Islet of Langerhans (tissue), 1 donor: Measurements from ENCODE around the gene PSMB2.

Experiments
- FAIRE-seq: peaks from one replicate; lab custom pipeline; 2011; peaks lifted over from hg19 to GRCh38; lab: Jason Lieb, UNC

The PSMB2 gene

GRCh38 chr1:35642471-35642955 lies 1.2 kb upstream of the PSMB2 start:
- no peak for FAIRE-seq

DNA sequence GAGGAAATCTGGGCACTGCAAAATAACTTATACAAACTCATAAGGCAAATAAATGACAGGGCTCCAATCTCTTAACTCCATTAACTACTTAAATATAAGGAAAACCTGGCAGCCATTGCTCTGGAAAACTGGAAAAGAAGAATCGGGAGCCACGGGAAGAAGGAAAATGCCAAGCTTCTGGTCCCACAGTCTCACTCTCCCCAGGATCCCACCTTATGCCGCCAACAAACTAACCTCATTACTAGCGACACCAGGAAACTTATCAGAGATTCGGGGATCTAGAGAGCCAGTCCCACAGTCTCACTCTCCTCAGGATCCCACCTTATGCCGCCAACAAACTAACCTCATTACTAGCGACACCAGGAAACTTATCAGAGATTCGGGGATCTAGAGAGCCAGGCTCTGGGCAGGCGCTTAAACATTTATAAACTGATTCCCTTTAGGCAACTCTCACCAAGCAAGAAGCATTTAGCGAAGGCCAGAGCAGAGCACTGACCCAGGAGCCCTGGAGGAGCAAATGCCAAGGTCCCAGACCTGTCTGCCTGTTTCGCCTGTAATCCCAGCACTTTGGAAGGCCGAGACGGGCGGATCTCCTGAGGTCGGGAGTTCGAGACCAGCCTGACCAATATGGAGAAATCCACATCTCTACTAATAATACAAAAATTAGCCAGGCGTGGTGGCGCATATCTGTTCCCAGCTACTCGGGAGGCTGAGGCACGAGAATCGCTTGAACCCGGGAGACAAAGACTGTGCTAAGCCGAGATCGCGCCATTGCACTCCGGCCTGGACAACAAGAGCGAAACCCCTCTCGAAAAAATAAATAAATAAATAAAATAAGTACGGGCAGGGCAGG lies 720 bp downstream of the PSMB2 start:
- FAIRE-seq: no peak

DNA sequence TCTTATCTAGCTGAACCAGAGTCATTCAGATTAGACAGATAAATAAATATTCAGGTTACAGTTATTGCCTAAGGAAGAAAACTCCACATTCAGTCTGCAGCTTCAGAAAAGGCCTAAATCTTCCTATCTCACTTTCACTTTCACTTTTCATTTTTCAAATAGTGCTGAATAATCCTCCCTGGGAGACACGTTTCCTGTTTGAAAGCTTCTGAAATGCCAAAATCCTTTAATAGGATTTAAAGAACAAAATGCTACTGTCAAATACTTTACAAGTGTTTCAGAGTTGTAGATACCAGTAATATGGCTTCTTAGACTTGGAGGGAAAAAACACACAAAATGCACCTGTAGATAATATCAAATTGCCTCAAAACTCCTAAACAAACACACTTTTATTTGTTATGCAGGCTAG lies 3.9 kb downstream of the PSMB2 start:
- no peak for FAIRE-seq

DNA sequence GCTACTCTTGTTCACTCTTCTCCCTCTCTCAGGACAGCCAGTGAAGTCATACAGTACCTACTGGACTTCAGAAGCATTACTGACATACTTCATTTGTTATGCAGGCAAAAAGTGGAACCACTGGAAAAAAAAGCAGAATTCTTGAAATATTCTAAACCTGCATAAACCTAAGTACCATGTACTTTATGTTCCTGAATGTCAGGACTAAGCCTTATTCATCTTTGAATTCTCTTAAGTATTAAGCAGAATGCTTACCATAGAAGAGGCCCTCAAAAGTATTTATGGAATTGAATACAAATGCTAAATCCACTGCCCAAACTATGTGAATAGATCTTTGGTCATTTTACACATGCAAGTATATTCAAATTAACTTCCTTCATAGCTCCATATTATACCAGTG lies 7.8 kb downstream of the PSMB2 start:
- FAIRE-seq: no peak

DNA sequence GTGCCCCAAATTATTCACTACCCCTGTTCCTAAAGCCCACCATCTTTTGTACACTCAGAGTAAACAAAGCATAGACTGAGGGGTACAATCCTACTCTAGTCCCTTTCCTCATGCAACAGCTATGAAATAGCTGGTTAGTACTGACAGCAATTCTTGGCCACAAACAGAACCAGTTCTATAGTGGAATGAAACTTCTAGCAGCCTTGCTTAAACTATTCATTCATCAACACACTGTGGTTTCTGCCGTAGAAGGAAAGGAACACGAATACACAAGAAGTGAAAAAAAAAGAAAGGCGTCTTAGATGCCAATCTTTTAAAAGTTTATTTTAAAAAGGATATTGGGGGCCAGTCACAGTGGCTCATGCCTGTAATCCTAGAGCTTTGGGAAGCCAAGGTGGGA lies 9.9 kb downstream of the PSMB2 start:
- no peak for FAIRE-seq

GRCh38 chr1:35629051-35629450 lies 12.3 kb downstream of the PSMB2 start:
- FAIRE-seq: no peak

DNA sequence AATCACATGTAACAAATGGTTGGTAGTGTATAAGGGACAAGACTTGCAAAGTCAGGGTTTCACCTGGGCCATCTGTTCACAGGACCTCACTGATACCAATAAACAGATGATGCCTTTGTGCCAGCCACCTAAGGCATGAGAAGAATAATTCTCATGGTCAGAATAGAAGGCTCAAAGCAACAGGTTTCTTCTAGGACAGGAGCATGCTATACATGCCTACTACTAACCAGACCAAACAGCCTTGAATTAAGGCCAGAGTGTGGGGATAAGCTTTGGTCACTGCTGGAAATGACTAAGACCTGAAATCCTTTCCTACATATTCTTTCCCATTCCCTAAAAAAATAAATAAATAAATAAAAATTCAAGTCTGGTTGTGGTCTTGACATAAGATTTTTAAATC lies 17.5 kb downstream of the PSMB2 start:
- FAIRE-seq: no peak

- FAIRE-seq: no peak
Measured at GRCh38 chr1:35622510-35623178, 18.7 kb downstream of the PSMB2 start.

DNA sequence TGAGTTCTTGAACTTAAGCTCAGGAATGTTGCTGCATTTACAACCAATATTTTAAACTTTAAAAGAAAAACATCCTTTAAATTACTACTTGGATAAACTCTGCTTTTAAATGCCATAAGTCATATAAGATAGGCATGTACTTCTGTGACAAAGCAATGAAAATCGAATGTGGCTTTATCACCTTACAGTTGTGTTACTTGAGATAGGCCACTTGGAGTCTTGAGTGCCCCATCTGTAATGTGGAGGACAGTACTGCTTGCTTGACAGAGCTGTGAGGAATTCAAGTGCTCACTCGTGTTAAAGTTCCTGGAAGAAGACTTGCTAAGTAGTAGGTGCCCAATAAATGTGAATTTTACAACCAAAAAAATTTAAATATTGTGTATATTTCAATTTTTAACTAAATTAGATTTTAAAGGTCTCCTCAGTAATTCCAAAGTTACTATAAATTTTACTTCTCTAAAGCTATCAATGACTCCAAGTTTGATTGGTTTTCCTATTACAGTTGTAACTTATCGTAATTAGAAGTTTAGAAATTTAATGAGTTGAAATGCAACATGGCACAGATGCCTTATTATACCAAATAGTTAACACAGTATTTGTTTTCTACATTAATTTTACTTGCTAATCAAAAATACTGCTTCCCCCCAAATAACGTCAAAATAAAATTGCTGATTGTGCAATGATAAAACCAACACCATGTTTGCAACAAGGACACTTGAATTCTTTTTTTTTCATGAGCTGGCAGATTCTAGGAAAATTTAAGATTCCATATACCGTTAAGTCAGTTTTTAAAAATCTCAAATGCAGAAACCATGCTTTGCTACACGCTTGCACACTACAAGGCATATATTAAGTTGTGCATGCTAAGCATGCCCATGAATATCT lies 21.8 kb downstream of the PSMB2 start:
- no peak for FAIRE-seq

GRCh38 chr1:35615440-35615839 lies 25.9 kb downstream of the PSMB2 start:
- no peak for FAIRE-seq

DNA sequence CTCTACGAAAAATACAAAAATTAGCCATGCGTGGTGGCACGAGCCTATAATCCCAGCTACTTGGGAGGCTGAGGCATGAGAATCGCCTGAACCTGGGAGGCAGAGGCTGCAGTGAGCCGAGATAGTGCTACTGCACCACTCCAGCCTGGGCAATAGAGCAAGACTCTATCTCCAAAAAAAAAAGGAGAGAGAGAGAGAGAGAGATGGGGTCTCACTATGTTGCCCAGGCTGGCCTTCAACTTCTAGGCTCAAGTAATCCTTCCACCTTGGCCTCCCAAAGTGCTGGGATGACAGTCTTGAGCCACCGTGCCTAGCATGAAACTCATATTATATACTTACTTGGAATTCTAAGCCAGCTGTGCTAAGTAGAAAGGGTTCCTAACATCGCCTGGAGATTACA lies 29.7 kb downstream of the PSMB2 start:
- FAIRE-seq: no peak

DNA sequence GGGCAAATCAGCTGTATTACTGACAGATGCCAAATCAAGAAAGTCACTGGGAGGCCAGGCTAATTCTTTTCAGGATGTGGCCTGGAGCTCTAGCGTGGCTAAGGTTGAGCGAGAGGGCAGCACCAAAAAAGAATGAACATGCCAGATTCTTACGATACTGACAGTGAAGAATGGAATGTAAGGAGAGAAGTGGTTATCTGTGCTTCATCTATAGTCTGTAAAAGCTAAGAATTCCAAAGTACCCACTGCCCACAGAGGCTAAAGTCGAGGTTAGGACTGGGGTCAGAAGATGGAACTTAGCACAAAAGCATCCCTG lies 35.5 kb downstream of the PSMB2 start:
- no peak for FAIRE-seq

DNA sequence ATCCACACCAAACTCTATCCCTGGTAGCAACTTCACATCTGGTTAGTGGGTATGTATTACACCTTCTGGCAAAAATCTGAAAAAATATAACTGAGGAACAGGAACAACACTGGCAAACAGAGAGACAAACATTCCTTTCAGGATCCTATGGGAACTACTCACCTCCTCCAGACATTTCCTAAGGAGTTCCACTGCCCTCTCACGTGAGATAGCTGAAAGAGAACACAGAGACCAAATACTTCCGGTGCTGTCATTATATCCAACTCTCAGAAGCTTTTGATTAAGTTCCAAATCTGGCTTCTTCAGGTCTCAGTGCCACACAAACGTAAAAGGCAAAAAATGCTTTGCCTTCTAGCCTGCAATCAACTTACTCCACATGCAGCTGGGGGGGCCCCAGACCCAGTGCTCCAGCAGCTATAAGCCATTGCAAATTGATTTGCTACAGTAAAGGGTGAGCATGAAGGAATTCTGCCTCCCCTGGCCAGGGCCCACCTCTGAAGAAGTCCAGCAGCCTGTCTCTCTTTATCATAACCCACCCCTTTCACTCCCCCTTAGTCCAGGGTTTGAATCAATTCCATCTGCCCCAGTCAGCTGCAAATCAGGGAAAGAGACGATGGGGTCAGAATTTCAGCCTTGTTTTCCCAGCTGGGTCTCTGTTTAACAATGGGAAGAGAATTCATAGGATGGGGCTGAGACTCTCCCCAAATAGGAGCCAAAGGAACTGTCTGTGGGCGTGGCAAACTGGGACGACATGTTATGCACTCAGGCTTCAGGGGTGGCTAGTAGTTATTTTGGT lies 36.1 kb downstream of the PSMB2 start:
- FAIRE-seq: no peak

DNA sequence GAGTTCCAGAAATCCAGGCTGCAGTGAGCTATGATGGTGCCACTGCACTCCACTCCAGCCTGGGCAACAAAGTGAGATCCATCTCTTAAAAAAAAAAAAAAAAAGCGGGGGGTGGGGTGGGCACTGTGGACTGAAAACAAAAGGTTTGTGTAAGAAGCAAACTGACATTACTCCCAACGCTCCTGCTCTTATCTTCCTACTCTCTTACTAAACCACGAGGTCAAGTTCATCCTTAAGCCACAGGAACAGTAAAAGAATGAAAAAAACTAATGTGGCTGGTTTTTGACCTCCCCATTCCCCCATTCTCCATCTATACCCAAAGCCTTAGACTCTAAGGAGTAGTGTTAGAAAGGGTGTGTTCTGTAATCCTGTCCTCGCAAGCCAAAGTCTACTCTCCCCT lies 37.4 kb downstream of the PSMB2 start:
- FAIRE-seq: no peak

DNA sequence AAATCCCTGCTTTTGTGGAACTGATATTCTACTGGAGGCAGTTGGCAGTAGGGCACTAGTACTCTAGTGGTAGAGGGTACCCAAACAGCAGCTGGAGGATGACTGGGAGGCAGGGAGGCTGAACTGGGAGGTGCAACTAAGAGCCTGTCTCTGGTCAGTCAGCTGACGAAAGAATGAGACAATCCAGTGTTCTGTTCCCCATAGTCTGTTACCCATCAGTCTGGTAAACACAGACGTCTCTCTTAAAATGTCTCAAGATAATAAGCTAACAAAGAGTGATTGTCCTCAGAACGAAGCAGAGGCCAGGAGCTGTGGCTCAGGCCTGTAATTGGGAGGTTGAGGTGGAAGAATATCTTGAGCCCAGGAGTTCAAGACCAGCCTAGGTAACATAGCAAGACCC lies 37.9 kb downstream of the PSMB2 start:
- FAIRE-seq: no peak

- no peak for FAIRE-seq
Measured at GRCh38 chr1:35600593-35600992, 40.7 kb downstream of the PSMB2 start.

DNA sequence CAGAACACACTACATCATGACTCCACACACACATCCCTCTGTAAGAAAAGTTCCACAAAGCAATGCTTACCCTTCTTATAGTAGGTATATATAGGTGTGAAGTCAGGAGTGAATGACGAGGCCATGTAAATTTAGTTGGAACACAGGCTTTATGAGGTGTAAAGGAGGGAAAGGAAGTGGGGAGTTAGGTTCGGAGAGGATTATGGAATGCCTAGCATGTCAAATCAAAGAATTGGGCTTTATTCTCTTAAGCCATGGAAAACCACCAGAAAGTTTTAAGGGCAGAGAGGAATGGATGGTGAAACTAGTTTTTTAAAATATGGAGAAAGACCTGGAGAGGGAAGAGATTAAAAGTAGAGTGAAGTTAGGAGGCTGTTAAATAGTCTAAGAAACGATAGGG lies 41.9 kb downstream of the PSMB2 start:
- no peak for FAIRE-seq

- no peak for FAIRE-seq
Measured at GRCh38 chr1:35598895-35599294, 42.4 kb downstream of the PSMB2 start.

DNA sequence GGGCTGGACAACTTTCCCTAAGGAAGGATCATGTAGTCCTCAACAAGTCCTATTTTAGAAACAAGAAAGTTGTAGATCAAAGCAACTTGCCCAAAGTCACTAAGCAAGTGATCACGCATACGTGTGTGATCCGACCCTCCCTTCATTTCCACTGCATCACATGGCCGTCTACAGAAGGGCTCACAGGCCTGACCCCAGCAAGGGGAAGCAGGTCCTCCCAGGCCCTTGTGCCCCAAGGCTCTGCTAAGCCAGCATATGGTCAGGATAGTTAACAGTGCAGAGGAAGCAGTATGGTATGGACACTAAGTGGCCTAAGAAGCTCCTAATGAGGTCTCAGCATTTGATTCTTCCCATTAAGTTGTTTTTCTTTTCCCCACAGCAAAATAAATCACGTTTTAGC lies 43.5 kb downstream of the PSMB2 start:
- FAIRE-seq: no peak

- FAIRE-seq: no peak
Measured at GRCh38 chr1:35595684-35596083, 45.6 kb downstream of the PSMB2 start.

DNA sequence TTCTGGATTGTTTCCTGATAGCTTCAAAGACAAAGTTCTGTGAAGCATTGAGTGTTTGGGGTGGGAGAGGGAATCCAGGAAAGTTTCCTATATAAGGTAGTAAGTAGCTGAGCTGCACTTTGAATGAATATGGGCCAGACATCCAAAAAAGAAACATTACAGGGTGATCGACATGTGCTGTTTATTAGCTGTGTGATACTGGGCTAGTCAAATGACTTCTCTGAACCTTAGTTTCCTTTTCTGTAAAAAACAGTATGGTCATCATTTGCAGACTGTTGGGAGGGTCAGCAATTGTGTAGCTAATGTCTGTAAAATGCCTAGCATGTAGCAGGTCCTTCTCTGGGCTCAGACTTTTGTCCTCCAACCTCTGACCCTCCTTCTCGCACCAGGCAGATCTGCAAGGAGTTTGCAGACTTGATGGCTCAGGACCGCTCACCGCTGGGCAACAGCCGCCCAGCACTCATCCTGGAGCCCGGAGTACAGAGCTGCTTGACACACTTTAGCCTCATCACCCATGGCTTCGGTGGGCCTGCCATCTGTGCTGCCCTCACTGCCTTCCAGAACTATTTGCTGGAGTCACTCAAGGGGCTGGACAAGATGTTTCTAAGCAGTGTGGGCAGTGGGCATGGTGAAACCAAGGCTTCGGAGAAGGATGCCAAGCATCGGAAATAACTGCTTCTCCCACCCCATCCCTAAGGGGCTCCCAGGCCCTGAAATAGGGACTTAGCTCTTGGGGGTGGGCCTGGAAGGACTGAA lies 47.1 kb downstream of the PSMB2 start:
- FAIRE-seq: no peak
